PC-3 (cell line): ENCODE measurements around the gene CLDN34. TPM values are rescaled to one million over a fixed set of nuclear protein-coding genes. Genes with fewer than 3 reads are reported as not detected.

Source experiments
- ATAC-seq: fragments of 200-7000 bp; cut with Tn5 transposase; 2 replicates; pipeline ENCODE4 v1.9.1; 2020; ENCODE audit warnings: mild to moderate bottlenecking, moderate library complexity
- BruUV-seq: library from RNA; stranded (reverse); fragments of 400-500 nt; replicated peaks from 2 replicates; lab custom pipeline; 2021; lab: Mats Ljungman, UMichigan
- CTCF ChIA-PET: fragments of 300-600 bp; sonication (Branson Sonifier 250); formaldehyde crosslinking; loops from one replicate; lab custom pipeline; 2022; ENCODE audit warnings: antibody characterized with exemption; lab: Charles Lee
- POLR2A ChIA-PET: fragments of 300-600 bp; sonication (Branson Sonifier 250); formaldehyde crosslinking; loops from one replicate; lab custom pipeline; 2022; ENCODE audit warnings: antibody characterized with exemption; ENCODE audit not compliant: unreplicated experiment; lab: Charles Lee
- DNase-seq: peaks from one replicate; pipeline ENCODE4 v3.0.0-alpha.2; 2015
- H2AFZ ChIP-seq: fragments of 300-600 bp; sonication (generic); 2 replicates; pipeline ENCODE4 v1.6.0; 2016; ENCODE audit warnings: antibody characterized with exemption, low read length
- H3F3A ChIP-seq: fragments of 300-600 bp; sonication (generic); one replicate; pipeline ENCODE4 v1.6.0; 2017; ENCODE audit warnings: antibody characterized with exemption, low read length, control low read depth, mild to moderate bottlenecking; ENCODE audit not compliant: unreplicated experiment
- H3K27ac ChIP-seq: fragments of 300-600 bp; sonication (generic); 2 replicates; pipeline ENCODE4 v1.5.1; 2016; ENCODE audit warnings: mild to moderate bottlenecking, low read length
- H3K27me3 ChIP-seq: fragments of 300-600 bp; sonication (generic); 2 replicates; pipeline ENCODE4 v1.6.1; 2016; ENCODE audit warnings: low read length, mixed read lengths
- H3K36me3 ChIP-seq: fragments of 300-600 bp; sonication (generic); 2 replicates; pipeline ENCODE4 v1.6.1; 2016; ENCODE audit warnings: low read depth, mixed run types, low read length, mixed read lengths
- H3K4me1 ChIP-seq: fragments of 300-600 bp; sonication (generic); 2 replicates; pipeline ENCODE4 v1.5.1; 2016; ENCODE audit warnings: low read length; ENCODE audit not compliant: insufficient read depth
- H3K4me2 ChIP-seq: fragments of 300-600 bp; sonication (generic); 2 replicates; pipeline ENCODE4 v1.6.0; 2016; ENCODE audit warnings: low read length
- H3K4me3 ChIP-seq: fragments of 300-600 bp; sonication (generic); 2 replicates; pipeline ENCODE4 v1.5.1; 2016; ENCODE audit warnings: mild to moderate bottlenecking, low read length, mixed read lengths
- H3K79me2 ChIP-seq: fragments of 300-600 bp; sonication (generic); 2 replicates; pipeline ENCODE4 v1.6.1; 2017; ENCODE audit warnings: low read length, mixed read lengths
- H3K9ac ChIP-seq: fragments of 300-600 bp; sonication (generic); 2 replicates; pipeline ENCODE4 v1.6.0; 2016; ENCODE audit warnings: mild to moderate bottlenecking, low read length
- H3K9me2 ChIP-seq: fragments of 300-600 bp; sonication (generic); replicated peaks from 2 replicates; pipeline ENCODE4 v1.6.1; 2016; ENCODE audit warnings: mixed run types, low read length, mixed read lengths
- H3K9me3 ChIP-seq: fragments of 300-600 bp; sonication (generic); 2 replicates; pipeline ENCODE4 v1.6.1; 2016; ENCODE audit warnings: low read length, mixed read lengths
- H4K20me1 ChIP-seq: fragments of 300-600 bp; sonication (generic); 2 replicates; pipeline ENCODE4 v1.6.1; 2016; ENCODE audit warnings: low read length, mixed read lengths
- EZH2 ChIP-seq: fragments of 300-600 bp; sonication (generic); IDR thresholded peaks from one replicate; pipeline ENCODE4 v1.6.1; 2017; ENCODE audit warnings: antibody characterized with exemption, mild to moderate bottlenecking, low read length; ENCODE audit not compliant: unreplicated experiment
- EZH2phosphoT487 ChIP-seq: fragments of 300-600 bp; sonication (generic); IDR thresholded peaks from 2 replicates; pipeline ENCODE4 v1.6.1; 2018; ENCODE audit warnings: mild to moderate bottlenecking, antibody characterized with exemption, low read length, borderline replicate concordance
- intact Hi-C: fragments of 100-400 bp; cut with micrococcal nuclease; formaldehyde crosslinking; loops from 2 replicates; pipeline ENCODE4 v1.9.0; 2023
- total RNA-seq: library from RNA; depleted of rRNA; stranded (reverse); fragments of >200 nt; gene quantifications from 2 replicates; pipeline ENCODE4 v1.2.3, GENCODE V29; 2014
- TF ChIP-seq, protein P1 (sequence below): fragments of 300-600 bp; sonication (generic); conservative IDR thresholded peaks from 2 replicates; pipeline ENCODE4 v1.5.1; 2017; ENCODE audit warnings: antibody characterized with exemption, low read depth, mild to moderate bottlenecking, low read length

Gene CLDN34
- total RNA-seq, 1 experiment from 2014 or later: 0.66 TPM

DNA sequence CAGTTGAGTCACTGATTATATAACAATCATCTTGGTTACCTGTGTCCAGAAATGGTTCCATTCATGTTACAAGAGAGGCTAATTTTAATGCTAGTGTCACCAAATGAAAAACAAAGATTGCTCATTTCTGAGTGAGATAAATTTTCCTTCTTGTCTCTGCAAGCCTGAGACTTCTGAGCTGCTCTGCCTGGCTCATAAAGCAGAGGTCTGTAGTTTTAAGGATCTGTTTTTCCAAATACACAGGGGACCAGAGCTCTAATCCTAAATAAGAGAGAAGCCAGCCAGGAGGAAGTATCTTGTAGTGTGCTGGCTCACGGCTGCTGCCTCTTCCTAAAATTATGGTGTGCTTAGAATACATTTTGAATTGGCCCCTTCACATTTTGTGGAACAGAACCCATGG is 42.6 kb downstream of the CLDN34 start:
- ChIA-PET POLR2A (no interaction called here), CTCF (no interaction called here)
- no peak overlapping the region for H3K4me2 ChIP-seq
- H3F3A ChIP-seq: no peaks in the 10 kb centered on the region
- H4K20me1 ChIP-seq: no peaks in the 10 kb centered on the region
- H3K4me3 ChIP-seq: no peak overlapping the region
- no peaks in the 10 kb centered on the region for H3K36me3 ChIP-seq
- H3K9me3 ChIP-seq: no peaks in the 10 kb centered on the region
- peaks cover 20% of the 10 kb centered on the region for H3K4me1 ChIP-seq
- H3K79me2 ChIP-seq: peaks cover 5% of the 10 kb centered on the region; the same call in 1 of the 2 replicates
- no peak for ATAC-seq
- H2AFZ ChIP-seq: no peak overlapping the region
- no peak overlapping the region for H3K9ac ChIP-seq
- no peaks in the 10 kb centered on the region for H3K9me2 ChIP-seq
- BruUV-seq: no TSS peak
- intact Hi-C loops: no loop called here
- H3K27me3 ChIP-seq: no peaks in the 10 kb centered on the region
- no peak overlapping the region for H3K27ac ChIP-seq
- TF ChIP-seq EZH2 (no peak), EZH2phosphoT487 (no peak)
- TF ChIP-seq, protein P1, sequence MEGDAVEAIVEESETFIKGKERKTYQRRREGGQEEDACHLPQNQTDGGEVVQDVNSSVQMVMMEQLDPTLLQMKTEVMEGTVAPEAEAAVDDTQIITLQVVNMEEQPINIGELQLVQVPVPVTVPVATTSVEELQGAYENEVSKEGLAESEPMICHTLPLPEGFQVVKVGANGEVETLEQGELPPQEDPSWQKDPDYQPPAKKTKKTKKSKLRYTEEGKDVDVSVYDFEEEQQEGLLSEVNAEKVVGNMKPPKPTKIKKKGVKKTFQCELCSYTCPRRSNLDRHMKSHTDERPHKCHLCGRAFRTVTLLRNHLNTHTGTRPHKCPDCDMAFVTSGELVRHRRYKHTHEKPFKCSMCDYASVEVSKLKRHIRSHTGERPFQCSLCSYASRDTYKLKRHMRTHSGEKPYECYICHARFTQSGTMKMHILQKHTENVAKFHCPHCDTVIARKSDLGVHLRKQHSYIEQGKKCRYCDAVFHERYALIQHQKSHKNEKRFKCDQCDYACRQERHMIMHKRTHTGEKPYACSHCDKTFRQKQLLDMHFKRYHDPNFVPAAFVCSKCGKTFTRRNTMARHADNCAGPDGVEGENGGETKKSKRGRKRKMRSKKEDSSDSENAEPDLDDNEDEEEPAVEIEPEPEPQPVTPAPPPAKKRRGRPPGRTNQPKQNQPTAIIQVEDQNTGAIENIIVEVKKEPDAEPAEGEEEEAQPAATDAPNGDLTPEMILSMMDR: no peak
- DNase-seq: peak; percentile 19

DNA sequence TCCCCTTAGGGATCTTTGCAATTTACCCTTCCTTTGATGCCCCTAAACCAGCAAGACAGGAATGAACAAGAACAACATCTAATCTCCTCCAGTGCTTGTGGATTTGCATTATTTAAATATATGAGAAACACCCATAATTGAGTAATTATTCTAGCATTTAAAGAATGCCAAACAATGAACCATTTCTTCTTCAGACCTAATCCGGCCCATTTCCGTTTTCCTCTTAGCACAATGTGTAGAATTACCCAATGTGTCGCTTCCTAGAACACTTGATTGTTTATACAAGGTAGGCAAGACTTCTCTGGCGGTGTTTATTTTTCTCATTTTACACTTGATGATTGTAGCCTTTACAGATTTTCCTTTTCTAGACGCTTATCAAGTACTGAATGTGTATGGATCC is 43.5 kb downstream of the CLDN34 start:
- Histone ChIP-seq H2AFZ (peak overlapping the region; percentile 37), H3K4me3 (0 out of 2 replicates have a peak overlapping the region, but pooled peaks have one; percentile 21), H3K27me3 (no peaks in the 10 kb centered on the region), H3K27ac (no peak overlapping the region), H3K9me3 (no peaks in the 10 kb centered on the region), H3K4me1 (peaks cover 16% of the 10 kb centered on the region), H3K79me2 (peaks cover 5% of the 10 kb centered on the region; the same call in 1 of the 2 replicates), H3F3A (no peaks in the 10 kb centered on the region), H3K9ac (no peak overlapping the region), H4K20me1 (no peaks in the 10 kb centered on the region), H3K4me2 (peak overlapping the region; percentile 43), H3K9me2 (no peaks in the 10 kb centered on the region), H3K36me3 (no peaks in the 10 kb centered on the region)
- peak; percentile 49 for DNase-seq
- TF ChIP-seq EZH2 (no peak), EZH2phosphoT487 (no peak)
- TF ChIP-seq, protein P1: no peak
- ChIA-PET POLR2A (no interaction called here), CTCF (no interaction called here)
- no TSS peak for BruUV-seq
- peak; percentile 25 for ATAC-seq
- intact Hi-C loops: no loop called here

DNA sequence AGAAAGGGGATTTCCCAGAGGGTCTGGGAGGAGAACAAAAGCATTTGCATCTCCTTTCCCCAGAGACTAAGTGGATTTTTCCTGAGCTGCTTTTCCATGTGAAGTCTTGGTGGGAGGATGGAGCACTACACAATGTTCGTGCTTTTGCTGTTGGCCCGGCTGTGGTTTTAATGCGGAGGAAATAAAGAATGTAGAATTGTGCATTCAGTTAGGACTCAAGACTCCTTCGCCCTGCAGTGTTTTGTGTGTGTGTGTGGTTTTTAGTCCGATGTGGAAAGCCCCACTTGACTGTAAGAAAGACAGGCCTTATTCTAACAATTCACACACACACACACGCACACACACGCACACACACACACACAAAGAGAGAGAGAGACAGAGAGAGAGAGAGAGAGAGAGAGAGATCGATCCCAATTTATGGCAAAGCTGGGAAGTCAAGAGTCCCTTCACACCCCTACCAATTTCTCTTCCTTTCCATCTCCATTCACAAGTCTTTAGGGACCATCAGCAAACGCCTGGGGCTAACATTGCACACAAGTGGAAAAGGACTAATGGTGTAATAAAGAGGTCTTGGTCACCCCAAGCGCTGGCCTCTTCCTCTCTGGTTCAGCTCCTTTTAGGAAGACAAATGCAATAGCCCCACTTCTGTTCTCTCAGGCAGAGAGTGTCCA is 44.2 kb downstream of the CLDN34 start:
- intact Hi-C loops: no loop called here
- Histone ChIP-seq H3K4me3 (no peak overlapping the region), H3K79me2 (peaks cover 11% of the 10 kb centered on the region), H3K36me3 (no peaks in the 10 kb centered on the region), H3K27ac (no peak overlapping the region), H3K9me2 (no peaks in the 10 kb centered on the region), H3K27me3 (no peaks in the 10 kb centered on the region), H2AFZ (peak overlapping the region; percentile 37; the same call in 1 of the 2 replicates), H3F3A (no peaks in the 10 kb centered on the region), H3K9me3 (no peaks in the 10 kb centered on the region), H4K20me1 (no peaks in the 10 kb centered on the region), H3K4me1 (peaks cover 16% of the 10 kb centered on the region), H3K4me2 (0 out of 2 replicates have a peak overlapping the region, but pooled peaks have one; percentile 43), H3K9ac (no peak overlapping the region)
- no peak for TF ChIP-seq EZH2
- no peak for TF ChIP-seq EZH2phosphoT487
- TF ChIP-seq, protein P1: no peak
- CTCF ChIA-PET: no interaction called here
- ATAC-seq (no peak), DNase-seq (no peak)
- POLR2A ChIA-PET: no interaction called here
- BruUV-seq: no TSS peak
